Sigmoid colon (tissue), 7 donors: ENCODE measurements around the gene LRRC74A. TPM values are rescaled to one million over a fixed set of nuclear protein-coding genes. Genes with fewer than 3 reads are reported as not detected.

Experiments
- DNase-seq: peaks from one replicate; pipeline ENCODE4 v3.0.0-alpha.2; 2019
- H3K27ac ChIP-seq, 4 donors: fragments of 200-600 bp; sonication (generic); one replicate each; pipeline ENCODE4 v1.5.1; 2016 to 2019; ENCODE audit warnings: mild to moderate bottlenecking in 1 of 4
- H3K27me3 ChIP-seq, 3 donors: fragments of 200-600 bp; sonication (generic); one replicate each; pipeline ENCODE4 v1.5.1; 2019; ENCODE audit warnings: mild to moderate bottlenecking in 1 of 3
- H3K36me3 ChIP-seq, 4 donors: fragments of 200-600 bp; sonication (generic); one replicate each; pipeline ENCODE4 v1.5.1; 2016 to 2019
- H3K4me1 ChIP-seq, 4 donors: fragments of 200-600 bp; sonication (generic); one replicate each; pipeline ENCODE4 v1.5.1; 2017 to 2019
- H3K4me3 ChIP-seq, 4 donors: fragments of 200-600 bp; sonication (generic); one replicate each; pipeline ENCODE4 v1.5.1; 2017 to 2019; ENCODE audit warnings: mild to moderate bottlenecking in 2 of 4, moderate library complexity in 1 of 4
- H3K9me3 ChIP-seq, 4 donors: fragments of 200-600 bp in 3 of 4; sonication (generic) in 3 of 4; one replicate each; pipeline versions ENCODE4 v1.5.1 to v1.6.1; 2013 to 2019
- EP300 ChIP-seq, 4 donors: sonication (generic); formaldehyde crosslinking; IDR thresholded peaks; one replicate each; pipeline ENCODE4 v1.6.1; 2017; ENCODE audit warnings: antibody characterized with exemption in 4 of 4
- POLR2A ChIP-seq, 2 donors: fragments of 450-650 bp; IDR thresholded peaks; one replicate each; pipeline ENCODE4 v1.6.1; 2016; ENCODE audit warnings: antibody characterized with exemption in 2 of 2, mild to moderate bottlenecking in 2 of 2, moderate library complexity in 2 of 2
- POLR2AphosphoS5 ChIP-seq, 4 donors: sonication (generic); formaldehyde crosslinking; IDR thresholded peaks; one replicate each; pipeline ENCODE4 v1.6.1; 2017; ENCODE audit warnings: antibody characterized with exemption in 4 of 4
- WGBS, 2 donors: extraction: QIAGEN DNeasy Blood & Tissue Kit; methylation state at CpG; one replicate each; pipeline ENCODE4 v1.1.7; 2013; 5-methylcytosine and 5-hydroxymethylcytosine counted together
- intact Hi-C: fragments of 100-400 bp; cut with DNase I; formaldehyde crosslinking; loops from one replicate; pipeline ENCODE4 v1.15.1; 2023
- polyA plus RNA-seq, 3 donors: library from polyadenylated mRNA; stranded (reverse); fragments of 200-250 nt; gene quantifications; one replicate each; pipeline ENCODE4 v1.2.3, GENCODE V29; 2013
- total RNA-seq, 4 donors: library from RNA; depleted of rRNA; stranded (reverse); fragments of >200 nt; gene quantifications; one replicate each; pipeline ENCODE4 v1.1.0, GENCODE V29; 2016
- TF ChIP-seq, protein P1 (sequence below), 4 experiments: fragments of 450-650 bp in 3 of 4; fragments of 200-600 bp in 1 of 4; IDR thresholded peaks; one replicate each; pipeline ENCODE4 v1.5.1; 2016 to 2019; ENCODE audit warnings: antibody characterized with exemption in 4 of 4, mild to moderate bottlenecking in 3 of 4, moderate library complexity in 2 of 4
- donor health status: healthy with polysubstance abuse.
- donor health status: Bipolar disorder and iron deficiency.
- donor health status: healthy.

LRRC74A gene
- total and polyA plus RNA-seq, 7 donors: not detected

DNA sequence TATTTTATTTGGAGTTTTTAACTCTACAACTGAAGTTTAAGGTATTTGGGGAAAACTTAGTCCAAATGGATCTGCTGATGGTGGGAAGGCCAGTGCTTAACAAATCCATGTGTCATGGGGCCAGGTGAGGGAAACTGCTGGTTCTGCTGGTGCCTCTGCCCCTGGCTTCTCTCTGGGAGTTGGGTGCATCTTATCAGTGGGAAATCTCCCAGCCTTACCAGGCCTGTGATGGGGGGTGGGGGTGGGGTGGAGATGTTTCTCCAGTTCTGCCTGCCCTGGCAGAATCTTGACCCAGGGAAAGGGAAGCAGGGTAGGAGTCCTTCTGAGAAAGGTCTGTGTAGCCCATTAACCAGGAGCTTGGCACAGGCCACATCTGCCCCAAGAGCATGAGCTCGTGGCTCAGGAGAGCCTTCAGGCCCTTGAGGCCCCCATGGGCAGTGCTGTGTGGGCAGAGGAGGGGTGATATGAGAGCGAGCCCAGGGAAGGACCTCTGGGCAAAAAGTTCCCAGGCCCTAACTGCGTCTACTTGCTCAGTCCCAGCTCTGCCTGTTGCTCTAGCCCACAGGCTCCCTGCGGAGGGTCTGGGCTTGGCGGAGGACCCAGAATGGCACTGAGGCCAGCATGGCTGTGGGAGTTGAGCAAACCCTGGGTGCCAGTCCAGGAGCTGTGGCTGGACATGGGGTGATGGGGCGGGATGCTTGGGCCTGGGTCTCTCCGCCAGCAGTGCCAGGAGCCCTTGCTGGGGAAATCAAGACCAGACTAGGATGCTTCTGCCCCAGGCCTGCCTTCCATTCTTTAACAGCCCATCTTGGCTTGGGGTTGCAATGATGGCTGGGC, 46.8 kb upstream of the LRRC74A start:
- 93 to 94% methylated on average over 7 of the region's 7 CpGs for WGBS, 2 donors
- intact Hi-C loops: no loop called here
- Histone ChIP-seq H3K27me3 (no peaks in the 10 kb centered on the region), H3K4me1 (peaks cover 0 to 17% (median 6%) of the 10 kb centered on the region in 4 donors), H3K4me3 (no peak overlapping the region), H3K27ac (no peak overlapping the region), H3K36me3 (peaks cover 0 to 22% (median 0%) of the 10 kb centered on the region in 4 donors), H3K9me3 (no peaks in the 10 kb centered on the region)
- peak; percentile 40 for DNase-seq
- TF ChIP-seq POLR2A (IDR thresholded peaks at IDR 0.05): no peak
- TF ChIP-seq, protein P1, sequence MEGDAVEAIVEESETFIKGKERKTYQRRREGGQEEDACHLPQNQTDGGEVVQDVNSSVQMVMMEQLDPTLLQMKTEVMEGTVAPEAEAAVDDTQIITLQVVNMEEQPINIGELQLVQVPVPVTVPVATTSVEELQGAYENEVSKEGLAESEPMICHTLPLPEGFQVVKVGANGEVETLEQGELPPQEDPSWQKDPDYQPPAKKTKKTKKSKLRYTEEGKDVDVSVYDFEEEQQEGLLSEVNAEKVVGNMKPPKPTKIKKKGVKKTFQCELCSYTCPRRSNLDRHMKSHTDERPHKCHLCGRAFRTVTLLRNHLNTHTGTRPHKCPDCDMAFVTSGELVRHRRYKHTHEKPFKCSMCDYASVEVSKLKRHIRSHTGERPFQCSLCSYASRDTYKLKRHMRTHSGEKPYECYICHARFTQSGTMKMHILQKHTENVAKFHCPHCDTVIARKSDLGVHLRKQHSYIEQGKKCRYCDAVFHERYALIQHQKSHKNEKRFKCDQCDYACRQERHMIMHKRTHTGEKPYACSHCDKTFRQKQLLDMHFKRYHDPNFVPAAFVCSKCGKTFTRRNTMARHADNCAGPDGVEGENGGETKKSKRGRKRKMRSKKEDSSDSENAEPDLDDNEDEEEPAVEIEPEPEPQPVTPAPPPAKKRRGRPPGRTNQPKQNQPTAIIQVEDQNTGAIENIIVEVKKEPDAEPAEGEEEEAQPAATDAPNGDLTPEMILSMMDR (IDR thresholded peaks at IDR 0.05): no peak
- TF ChIP-seq POLR2AphosphoS5 (IDR thresholded peaks at IDR 0.05): no peak
- no peak for TF ChIP-seq EP300 (IDR thresholded peaks at IDR 0.05)

GRCh38 chr14:76780058-76780345, 46.2 kb upstream of the LRRC74A start:
- peak; percentile 34 for DNase-seq
- Histone ChIP-seq H3K27ac (no peak overlapping the region), H3K9me3 (no peaks in the 10 kb centered on the region), H3K27me3 (no peaks in the 10 kb centered on the region), H3K4me3 (no peak overlapping the region), H3K36me3 (peaks cover 0 to 22% (median 0%) of the 10 kb centered on the region in 4 donors), H3K4me1 (peaks cover 0 to 18% (median 6%) of the 10 kb centered on the region in 4 donors)
- intact Hi-C loops: no loop called here
- 95 to 96% methylated on average over 2 of the region's 2 CpGs for WGBS, 2 donors
- TF ChIP-seq POLR2AphosphoS5 (IDR thresholded peaks at IDR 0.05) (no peak), EP300 (IDR thresholded peaks at IDR 0.05) (no peak), POLR2A (IDR thresholded peaks at IDR 0.05) (no peak)
- TF ChIP-seq, protein P1 (IDR thresholded peaks at IDR 0.05): no peak

- Histone ChIP-seq H3K27ac (no peak overlapping the region), H3K9me3 (no peaks in the 10 kb centered on the region), H3K27me3 (no peaks in the 10 kb centered on the region), H3K36me3 (peaks cover 0 to 22% (median 0%) of the 10 kb centered on the region in 4 donors), H3K4me3 (no peak overlapping the region), H3K4me1 (peaks cover 0 to 22% (median 6%) of the 10 kb centered on the region in 4 donors)
- 48 to 67% methylated on average over 5 of the region's 5 CpGs for WGBS, 2 donors
- intact Hi-C loops: no loop called here
- TF ChIP-seq POLR2A (IDR thresholded peaks at IDR 0.05) (no peak), EP300 (IDR thresholded peaks at IDR 0.05) (no peak), POLR2AphosphoS5 (IDR thresholded peaks at IDR 0.05) (no peak)
- TF ChIP-seq, protein P1 (IDR thresholded peaks at IDR 0.05): no peak
- DNase-seq: peak; percentile 33
Observed at GRCh38 chr14:76780360-76780759, 45.8 kb upstream of the LRRC74A start.

DNA sequence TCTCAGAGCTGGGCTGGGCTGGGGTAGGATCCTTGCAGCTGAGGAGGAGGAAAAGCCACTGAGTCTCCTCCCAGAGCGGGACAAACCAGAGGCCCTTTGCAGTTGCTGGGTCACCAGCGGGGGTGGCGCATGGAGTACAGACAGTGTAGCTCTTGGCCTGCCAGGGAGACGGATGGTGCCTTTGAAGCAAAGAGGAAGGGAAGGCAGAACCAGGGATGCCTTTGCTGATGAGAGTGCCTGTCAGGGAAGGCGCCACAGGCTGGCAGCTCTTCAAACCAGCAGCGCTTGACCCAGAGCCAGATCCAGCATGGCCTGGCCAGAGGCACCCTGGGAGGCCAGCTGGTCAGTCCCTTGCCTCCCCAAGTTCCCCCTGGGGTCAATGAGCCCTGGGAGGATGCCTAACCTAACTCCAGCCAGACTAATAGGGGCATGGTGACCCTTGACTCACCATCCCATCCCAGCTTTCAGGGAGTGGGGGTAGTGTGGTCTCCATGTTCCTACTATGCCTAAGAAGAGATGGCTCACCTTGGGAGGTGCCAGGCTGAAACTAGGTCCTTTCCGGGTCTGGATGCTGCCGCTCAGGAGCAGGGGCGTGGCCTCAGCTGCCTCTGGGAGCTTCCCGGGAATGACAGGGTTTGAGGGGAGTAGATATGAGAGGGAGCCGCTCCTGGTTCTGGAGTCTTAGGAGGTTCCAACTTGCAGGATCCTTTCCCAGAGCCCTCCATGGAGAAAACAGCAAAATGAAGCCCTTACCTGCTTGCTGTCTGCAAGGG, 45.1 kb upstream of the LRRC74A start:
- H3K4me1 ChIP-seq: peaks cover 0 to 24% (median 6%) of the 10 kb centered on the region in 4 donors
- peak overlapping the region in 1 of 4 donors; percentile 41 for H3K27ac ChIP-seq
- H3K9me3 ChIP-seq: no peaks in the 10 kb centered on the region
- no peak for TF ChIP-seq POLR2A (IDR thresholded peaks at IDR 0.05)
- no peak for TF ChIP-seq POLR2AphosphoS5 (IDR thresholded peaks at IDR 0.05)
- TF ChIP-seq EP300 (IDR thresholded peaks at IDR 0.05): no peak
- TF ChIP-seq, protein P1 (IDR thresholded peaks at IDR 0.05): no peak
- H3K36me3 ChIP-seq: peaks cover 0 to 24% (median under 1%) of the 10 kb centered on the region in 4 donors
- no peak overlapping the region for H3K4me3 ChIP-seq
- WGBS, 2 donors: 86 to 89% methylated on average over 11 of the region's 11 CpGs
- DNase-seq: peak; percentile 64
- intact Hi-C loops: no loop called here
- H3K27me3 ChIP-seq: no peaks in the 10 kb centered on the region
